ENCODE results near the gene MACF1.
A peak's percentile ranks its signal among the peaks of the same experiment; 100 is the strongest.

The MACF1 gene

GRCh38 chr1:39360731-39361130, 156.2 kb downstream of the MACF1 start:
- no peak for DNase-seq

DNA sequence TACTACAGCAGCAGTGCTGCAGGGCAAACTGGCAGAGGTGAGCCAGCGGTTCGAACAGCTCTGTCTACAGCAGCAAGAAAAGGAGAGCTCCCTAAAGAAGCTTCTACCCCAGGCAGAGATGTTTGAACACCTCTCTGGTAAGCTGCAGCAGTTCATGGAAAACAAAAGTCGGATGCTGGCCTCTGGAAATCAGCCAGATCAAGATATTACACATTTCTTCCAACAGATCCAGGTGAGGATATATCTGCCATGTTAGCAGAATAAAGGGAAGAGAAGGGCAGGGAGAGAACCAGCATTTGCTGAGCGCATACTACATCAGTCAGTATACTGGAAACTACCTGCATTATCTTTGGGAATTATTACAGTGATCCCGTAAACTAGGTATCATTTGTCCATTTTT, 157.0 kb downstream of the MACF1 start:
- DNase-seq, result no peak

- no peak for DNase-seq
Observed at GRCh38 chr1:39363267-39363666, 158.8 kb downstream of the MACF1 start.

DNA sequence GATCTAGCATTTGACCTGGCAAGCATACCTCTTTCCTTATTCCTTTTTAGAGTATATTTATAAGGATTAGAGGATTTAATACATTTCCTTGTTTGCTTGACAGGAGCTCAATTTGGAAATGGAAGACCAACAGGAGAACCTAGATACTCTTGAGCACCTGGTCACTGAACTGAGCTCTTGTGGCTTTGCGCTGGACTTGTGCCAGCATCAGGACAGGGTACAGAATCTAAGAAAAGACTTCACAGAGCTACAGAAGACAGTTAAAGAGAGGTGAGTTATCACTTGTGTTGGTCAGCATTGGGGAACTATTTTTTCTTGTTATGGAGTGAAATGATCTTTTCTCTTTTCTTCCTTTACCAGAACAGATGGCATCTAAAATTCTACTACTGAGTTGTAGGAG, 163.6 kb downstream of the MACF1 start:
- no peak for DNase-seq

DNA sequence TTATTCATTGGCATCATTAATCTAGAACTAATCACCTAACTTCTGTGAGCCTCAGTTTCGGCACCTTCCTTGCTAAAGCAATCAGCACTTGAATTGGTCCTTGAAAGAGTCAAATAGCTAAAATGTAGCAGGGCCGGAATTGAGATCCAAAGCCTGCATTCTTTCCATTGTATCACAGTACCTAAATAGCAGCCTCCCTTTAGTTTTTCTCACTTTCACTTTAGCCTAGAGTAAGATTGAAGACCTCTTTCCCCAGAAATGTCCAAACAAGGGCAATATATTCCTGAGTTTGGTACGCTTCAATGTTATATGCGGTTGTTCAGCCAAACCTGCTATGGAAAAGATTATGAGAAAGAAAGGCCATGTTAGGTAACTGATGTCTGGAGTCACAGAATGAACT, 165.1 kb downstream of the MACF1 start:
- no peak for DNase-seq

DNA sequence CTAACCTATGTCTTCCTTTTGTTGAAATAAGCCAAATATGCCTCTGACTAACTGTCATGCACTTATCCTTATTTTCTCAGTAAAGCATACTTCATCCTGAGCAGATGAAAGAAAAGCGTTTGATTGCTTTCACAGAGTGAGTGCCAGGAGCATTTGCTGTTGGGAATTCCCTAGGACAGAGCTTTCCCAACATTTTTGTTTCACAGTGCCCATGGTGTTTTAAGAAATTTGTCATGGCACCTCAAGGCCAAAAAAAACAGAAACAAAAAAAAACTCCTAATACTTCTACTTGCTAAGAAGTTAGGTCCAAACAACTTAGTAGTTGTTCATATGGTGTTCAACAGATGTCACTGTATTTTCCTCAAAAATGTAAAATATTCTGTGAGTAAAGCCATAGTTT, 166.1 kb downstream of the MACF1 start:
- no peak for DNase-seq

- DNase-seq, result no peak
Observed at GRCh38 chr1:39372105-39372504, 167.6 kb downstream of the MACF1 start.

- DNase-seq, result no peak
Observed at GRCh38 chr1:39376656-39377055, 172.2 kb downstream of the MACF1 start.

- DNase-seq, result peak; percentile 10
Observed at GRCh38 chr1:39378377-39378776, 173.9 kb downstream of the MACF1 start.

DNA sequence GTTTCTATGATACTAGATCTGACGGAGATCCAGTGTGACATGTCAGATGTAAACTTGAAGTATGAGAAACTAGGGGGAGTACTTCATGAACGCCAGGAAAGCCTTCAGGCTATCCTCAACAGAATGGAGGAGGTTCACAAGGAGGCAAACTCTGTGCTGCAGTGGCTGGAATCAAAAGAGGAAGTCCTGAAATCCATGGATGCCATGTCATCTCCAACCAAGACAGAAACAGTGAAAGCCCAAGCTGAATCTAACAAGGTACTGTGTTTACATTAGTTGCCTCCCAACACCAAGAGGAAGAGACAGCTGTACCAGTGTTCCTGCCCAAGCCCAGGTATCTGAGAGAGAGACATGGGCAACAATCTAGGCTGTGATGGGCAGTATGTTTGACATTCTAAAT, 174.7 kb downstream of the MACF1 start:
- DNase-seq, result no peak

GRCh38 chr1:39380036-39380435, 175.5 kb downstream of the MACF1 start:
- no peak for DNase-seq

GRCh38 chr1:39381839-39382238, 177.3 kb downstream of the MACF1 start:
- no peak for DNase-seq

GRCh38 chr1:39384305-39384704, 179.8 kb downstream of the MACF1 start:
- DNase-seq, result no peak

DNA sequence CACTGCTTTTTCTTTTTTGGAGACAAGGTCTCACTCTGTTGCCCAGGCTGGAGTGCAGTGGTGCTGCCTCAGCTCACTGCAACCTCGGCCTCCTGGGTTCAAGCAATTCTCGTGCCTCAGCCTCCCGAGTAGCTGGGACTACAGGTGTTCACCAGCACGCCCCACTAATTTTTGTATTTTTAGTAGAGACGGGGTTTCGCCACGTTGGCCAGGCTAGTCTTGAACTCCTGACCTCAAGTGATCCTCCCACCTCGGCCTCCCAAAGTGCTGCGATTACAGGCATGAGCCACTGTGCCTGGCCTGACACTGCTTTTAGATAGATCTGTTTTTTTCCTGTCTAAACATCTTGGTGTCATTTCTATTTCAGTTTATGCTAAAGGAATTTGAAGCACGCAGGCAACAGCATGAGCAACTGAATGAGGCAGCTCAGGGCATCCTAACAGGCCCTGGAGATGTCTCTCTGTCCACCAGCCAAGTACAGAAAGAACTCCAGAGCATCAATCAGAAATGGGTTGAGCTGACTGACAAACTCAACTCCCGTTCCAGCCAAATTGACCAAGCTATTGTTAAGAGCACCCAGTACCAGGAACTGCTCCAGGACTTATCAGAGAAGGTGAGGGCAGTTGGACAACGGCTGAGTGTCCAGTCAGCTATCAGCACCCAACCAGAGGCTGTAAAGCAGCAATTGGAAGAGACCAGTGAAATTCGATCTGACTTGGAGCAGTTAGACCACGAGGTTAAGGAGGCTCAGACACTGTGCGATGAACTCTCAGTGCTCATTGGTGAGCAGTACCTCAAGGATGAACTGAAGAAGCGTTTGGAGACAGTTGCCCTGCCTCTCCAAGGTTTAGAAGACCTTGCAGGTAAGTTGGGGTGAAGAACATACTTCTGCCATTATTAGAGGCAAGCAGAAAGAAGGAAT, 180.8 kb downstream of the MACF1 start:
- no peak for DNase-seq

- DNase-seq, result no peak
Observed at GRCh38 chr1:39386997-39387396, 182.5 kb downstream of the MACF1 start.

- DNase-seq, result no peak
Observed at GRCh38 chr1:39387452-39387851, 183.0 kb downstream of the MACF1 start.

GRCh38 chr1:39391691-39392679, 187.5 kb downstream of the MACF1 start:
- peak; percentile 59 for DNase-seq

GRCh38 chr1:39392851-39393573, 188.5 kb downstream of the MACF1 start:
- DNase-seq, result no peak

GRCh38 chr1:39393645-39394044, 189.2 kb downstream of the MACF1 start:
- DNase-seq, result no peak

DNA sequence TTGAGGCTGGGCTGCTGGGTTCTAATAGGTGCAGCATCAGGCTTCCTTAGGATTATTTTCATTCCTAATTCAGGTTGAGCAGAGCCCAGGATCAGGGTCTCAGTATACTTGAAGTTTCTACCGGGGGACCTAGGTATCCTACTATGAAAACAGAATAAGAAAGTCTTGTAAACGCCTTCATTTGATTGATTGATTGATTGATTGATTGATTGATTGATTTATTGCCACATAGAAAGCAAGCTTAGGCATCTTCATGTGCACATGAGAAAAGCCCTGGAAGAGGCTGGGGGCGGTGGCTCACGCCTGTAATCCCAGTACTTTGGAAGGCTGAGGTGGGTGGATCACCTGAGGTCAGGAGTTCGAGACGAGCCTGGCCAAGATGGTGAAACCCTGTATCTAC, 189.6 kb downstream of the MACF1 start:
- DNase-seq, result no peak

- peak; percentile 38 for DNase-seq
Observed at GRCh38 chr1:39394598-39394997, 190.1 kb downstream of the MACF1 start.

GRCh38 chr1:39395357-39395831, 190.9 kb downstream of the MACF1 start:
- DNase-seq, result no peak

GRCh38 chr1:39396671-39397070, 192.2 kb downstream of the MACF1 start:
- no peak for DNase-seq
